T-helper 9 cell (primary cell): ENCODE results near the gene ADH7.
"Not testable (repeated sequence)": the region's sequence is repeated elsewhere in the genome, so short reads cannot be mapped to it uniquely, and the experiment has no call there.

ENCODE experiments used
- DNase-seq: peaks from one replicate; pipeline ENCODE4 v3.0.0-alpha.2; 2020

ADH7 gene

GRCh38 chr4:99377341-99377740, 57.8 kb downstream of the ADH7 start:
- not testable (repeated sequence) for DNase-seq

GRCh38 chr4:99372464-99372863, 62.7 kb downstream of the ADH7 start:
- not testable (repeated sequence) for DNase-seq

GRCh38 chr4:99367817-99368216, 67.3 kb downstream of the ADH7 start:
- not testable (repeated sequence) for DNase-seq

- DNase-seq: no peak
These were observed 68.7 kb downstream of the ADH7 start for GRCh38 chr4:99366491-99366890.

- no peak for DNase-seq
These were observed 72.4 kb downstream of the ADH7 start for GRCh38 chr4:99362768-99363167.
